Measurements from ENCODE around the gene AIFM3.

Gene AIFM3

GRCh38 chr22:20946080-20946986, 20.7 kb upstream of the AIFM3 start:
- Histone ChIP-seq H3K9me2 (replicated peaks; ENCODE audit: low read depth, low read length) (no peaks in the 10 kb centered on the region), H3K79me2 (ENCODE audit: insufficient read depth, low read length) (peaks cover 98% of the 10 kb centered on the region), H3K9ac (ENCODE audit: low read depth, low read length, poor library complexity, severe bottlenecking) (no peak overlapping the region), H3F3A (ENCODE audit: low read depth) (no peaks in the 10 kb centered on the region), H3K27me3 (ENCODE audit: insufficient read depth, low read length, poor library complexity, severe bottlenecking) (no peaks in the 10 kb centered on the region), H3K36me3 (ENCODE audit: insufficient read depth, low read length) (peaks cover 81% of the 10 kb centered on the region), H3K9me3 (ENCODE audit: insufficient read depth, low read depth, low read length) (no peaks in the 10 kb centered on the region), H3K4me1 (ENCODE audit: insufficient read depth, low read length, poor library complexity, severe bottlenecking) (peaks cover 7% of the 10 kb centered on the region), H4K20me1 (ENCODE audit: insufficient read depth, low read length, poor library complexity, severe bottlenecking) (peaks cover 90% of the 10 kb centered on the region), H3K4me2 (ENCODE audit: low read depth, low read length, poor library complexity, severe bottlenecking) (no peak overlapping the region), H3K4me3 (ENCODE audit: low read length, poor library complexity, severe bottlenecking) (no peak overlapping the region), H2AFZ (ENCODE audit: low read length) (no peak overlapping the region)
- TF ChIP-seq, protein P1, sequence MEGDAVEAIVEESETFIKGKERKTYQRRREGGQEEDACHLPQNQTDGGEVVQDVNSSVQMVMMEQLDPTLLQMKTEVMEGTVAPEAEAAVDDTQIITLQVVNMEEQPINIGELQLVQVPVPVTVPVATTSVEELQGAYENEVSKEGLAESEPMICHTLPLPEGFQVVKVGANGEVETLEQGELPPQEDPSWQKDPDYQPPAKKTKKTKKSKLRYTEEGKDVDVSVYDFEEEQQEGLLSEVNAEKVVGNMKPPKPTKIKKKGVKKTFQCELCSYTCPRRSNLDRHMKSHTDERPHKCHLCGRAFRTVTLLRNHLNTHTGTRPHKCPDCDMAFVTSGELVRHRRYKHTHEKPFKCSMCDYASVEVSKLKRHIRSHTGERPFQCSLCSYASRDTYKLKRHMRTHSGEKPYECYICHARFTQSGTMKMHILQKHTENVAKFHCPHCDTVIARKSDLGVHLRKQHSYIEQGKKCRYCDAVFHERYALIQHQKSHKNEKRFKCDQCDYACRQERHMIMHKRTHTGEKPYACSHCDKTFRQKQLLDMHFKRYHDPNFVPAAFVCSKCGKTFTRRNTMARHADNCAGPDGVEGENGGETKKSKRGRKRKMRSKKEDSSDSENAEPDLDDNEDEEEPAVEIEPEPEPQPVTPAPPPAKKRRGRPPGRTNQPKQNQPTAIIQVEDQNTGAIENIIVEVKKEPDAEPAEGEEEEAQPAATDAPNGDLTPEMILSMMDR (conservative IDR thresholded peaks at IDR 0.05; ENCODE audit: low read length), result no peak
- TF ChIP-seq EZH2phosphoT487 (IDR thresholded peaks at IDR 0.05; ENCODE audit: borderline replicate concordance), result no peak

DNA sequence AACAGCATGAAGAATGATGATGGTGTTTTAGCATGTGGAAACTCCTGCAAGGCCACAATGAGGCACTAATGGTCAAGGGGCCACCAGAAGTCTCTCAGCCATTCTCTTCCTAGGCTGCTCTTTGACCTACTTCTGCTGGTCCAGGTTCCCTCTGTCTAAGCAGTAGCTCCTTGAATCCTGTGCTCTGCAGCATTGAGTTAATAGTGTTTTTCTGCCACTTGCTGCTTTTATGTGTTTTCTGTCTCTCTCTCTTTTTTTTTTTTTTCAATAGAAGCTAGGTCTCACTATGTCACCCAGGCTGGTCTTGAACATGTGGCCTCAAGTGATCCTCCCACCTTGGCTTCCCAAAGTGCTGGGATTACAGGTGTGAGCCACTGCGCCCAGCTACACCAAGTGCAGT, 20.1 kb upstream of the AIFM3 start:
- Histone ChIP-seq H3F3A (ENCODE audit: low read depth) (no peaks in the 10 kb centered on the region), H3K9ac (ENCODE audit: low read depth, low read length, poor library complexity, severe bottlenecking) (no peak overlapping the region), H4K20me1 (ENCODE audit: insufficient read depth, low read length, poor library complexity, severe bottlenecking) (peaks cover 91% of the 10 kb centered on the region), H3K9me2 (replicated peaks; ENCODE audit: low read depth, low read length) (no peaks in the 10 kb centered on the region), H3K4me3 (ENCODE audit: low read length, poor library complexity, severe bottlenecking) (no peak overlapping the region), H3K9me3 (ENCODE audit: insufficient read depth, low read depth, low read length) (no peaks in the 10 kb centered on the region), H2AFZ (ENCODE audit: low read length) (no peak overlapping the region), H3K36me3 (ENCODE audit: insufficient read depth, low read length) (peaks cover 84% of the 10 kb centered on the region), H3K4me2 (ENCODE audit: low read depth, low read length, poor library complexity, severe bottlenecking) (no peak overlapping the region), H3K27me3 (ENCODE audit: insufficient read depth, low read length, poor library complexity, severe bottlenecking) (no peaks in the 10 kb centered on the region), H3K4me1 (ENCODE audit: insufficient read depth, low read length, poor library complexity, severe bottlenecking) (peaks cover 7% of the 10 kb centered on the region), H3K79me2 (ENCODE audit: insufficient read depth, low read length) (peaks cover 99% of the 10 kb centered on the region)
- TF ChIP-seq EZH2phosphoT487 (IDR thresholded peaks at IDR 0.05; ENCODE audit: borderline replicate concordance), result no peak
- TF ChIP-seq, protein P1 (conservative IDR thresholded peaks at IDR 0.05; ENCODE audit: low read length), result no peak

GRCh38 chr22:20948450-20948849, 18.6 kb upstream of the AIFM3 start:
- Histone ChIP-seq H3F3A (ENCODE audit: low read depth) (no peaks in the 10 kb centered on the region), H3K9me3 (ENCODE audit: insufficient read depth, low read depth, low read length) (no peaks in the 10 kb centered on the region), H2AFZ (ENCODE audit: low read length) (no peak overlapping the region), H3K4me3 (ENCODE audit: low read length, poor library complexity, severe bottlenecking) (no peak overlapping the region), H3K27me3 (ENCODE audit: insufficient read depth, low read length, poor library complexity, severe bottlenecking) (no peaks in the 10 kb centered on the region), H3K79me2 (ENCODE audit: insufficient read depth, low read length) (peaks cover 92% of the 10 kb centered on the region), H3K36me3 (ENCODE audit: insufficient read depth, low read length) (peaks cover 84% of the 10 kb centered on the region), H3K9ac (ENCODE audit: low read depth, low read length, poor library complexity, severe bottlenecking) (no peak overlapping the region), H4K20me1 (ENCODE audit: insufficient read depth, low read length, poor library complexity, severe bottlenecking) (peaks cover 86% of the 10 kb centered on the region), H3K4me2 (ENCODE audit: low read depth, low read length, poor library complexity, severe bottlenecking) (no peak overlapping the region), H3K9me2 (replicated peaks; ENCODE audit: low read depth, low read length) (no peaks in the 10 kb centered on the region), H3K4me1 (ENCODE audit: insufficient read depth, low read length, poor library complexity, severe bottlenecking) (peaks cover 7% of the 10 kb centered on the region)
- TF ChIP-seq, protein P1 (conservative IDR thresholded peaks at IDR 0.05; ENCODE audit: low read length), result no peak
- no peak for TF ChIP-seq EZH2phosphoT487 (IDR thresholded peaks at IDR 0.05; ENCODE audit: borderline replicate concordance)
